GM23338 (cell line): ENCODE results near the gene PANK3. TPM values are rescaled to one million over a fixed set of nuclear protein-coding genes. Genes with fewer than 3 reads are reported as not detected.

Experiments used
- ATAC-seq: fragments of 200-7000 bp; cut with Tn5 transposase; 3 replicates; pipeline ENCODE4 v1.9.1; 2020
- DNase-seq: peaks from one replicate; pipeline ENCODE4 v3.0.0-alpha.2; 2015; ENCODE audit warnings: low spot score
- H2AFZ ChIP-seq: fragments of 200-600 bp; sonication (generic); 2 replicates; pipeline ENCODE4 v1.8.0; 2016; ENCODE audit warnings: antibody characterized with exemption, mild to moderate bottlenecking, moderate library complexity
- H3F3A ChIP-seq: fragments of 200-600 bp; sonication (generic); replicated peaks from 2 replicates; pipeline ENCODE4 v1.8.0; 2017; ENCODE audit warnings: antibody characterized with exemption, mixed run types, low read depth
- H3K27ac ChIP-seq: fragments of 200-600 bp; sonication (generic); 2 replicates; pipeline ENCODE4 v1.6.1; 2016; ENCODE audit warnings: low read depth
- H3K27me3 ChIP-seq: fragments of 200-600 bp; sonication (generic); 2 replicates; pipeline ENCODE4 v1.8.0; 2016; ENCODE audit warnings: mild to moderate bottlenecking, mixed run types, moderate library complexity; ENCODE audit not compliant: insufficient read depth
- H3K36me3 ChIP-seq: fragments of 200-600 bp; sonication (generic); 2 replicates; pipeline ENCODE4 v1.8.0; 2016; ENCODE audit warnings: mild to moderate bottlenecking; ENCODE audit not compliant: insufficient read depth
- H3K4me1 ChIP-seq: fragments of 200-600 bp; sonication (generic); 2 replicates; pipeline ENCODE4 v1.8.0; 2016; ENCODE audit warnings: mild to moderate bottlenecking, moderate library complexity; ENCODE audit not compliant: insufficient read depth
- H3K4me2 ChIP-seq: fragments of 200-600 bp; sonication (generic); 2 replicates; pipeline ENCODE4 v1.7.1; 2017; ENCODE audit warnings: mixed run types
- H3K4me3 ChIP-seq: fragments of 200-600 bp; sonication (generic); 2 replicates; pipeline ENCODE4 v1.6.1; 2016; ENCODE audit warnings: mixed run types
- H3K79me2 ChIP-seq: fragments of 200-600 bp; sonication (generic); replicated peaks from 2 replicates; pipeline ENCODE4 v1.8.0; 2017; ENCODE audit warnings: mild to moderate bottlenecking; ENCODE audit not compliant: insufficient read depth
- H3K9me2 ChIP-seq: fragments of 200-600 bp; sonication (generic); 2 replicates; pipeline ENCODE4 v1.8.0; 2017; ENCODE audit not compliant: insufficient read depth
- H4K20me1 ChIP-seq: fragments of 200-600 bp; sonication (generic); replicated peaks from 2 replicates; pipeline ENCODE4 v1.8.0; 2017; ENCODE audit warnings: mild to moderate bottlenecking; ENCODE audit not compliant: insufficient read depth
- H3K27ac Mint-ChIP-seq: 2 replicates; pipeline ENCODE4 v1.8.0; 2020; ENCODE audit warnings: inconsistent platforms, mild to moderate bottlenecking, moderate library complexity, mixed read lengths
- H3K27me3 Mint-ChIP-seq: 3 replicates; pipeline ENCODE4 v1.8.0; 2022; ENCODE audit warnings: low read depth, mild to moderate bottlenecking, moderate library complexity, mixed read lengths, inconsistent platforms; ENCODE audit not compliant: insufficient read depth, poor library complexity
- H3K36me3 Mint-ChIP-seq: 3 replicates; pipeline ENCODE4 v1.8.0; 2021; ENCODE audit warnings: low read depth, mild to moderate bottlenecking, inconsistent platforms, moderate library complexity, mixed read lengths
- H3K4me1 Mint-ChIP-seq: 3 replicates; pipeline ENCODE4 v1.8.0; 2020; ENCODE audit warnings: mild to moderate bottlenecking, inconsistent platforms, mixed read lengths
- H3K4me3 Mint-ChIP-seq: 3 replicates; pipeline ENCODE4 v1.8.0; 2021; ENCODE audit warnings: moderate library complexity, mild to moderate bottlenecking, inconsistent platforms, mixed read lengths
- H3K9me3 Mint-ChIP-seq: 3 replicates; pipeline ENCODE4 v1.8.0; 2020; ENCODE audit warnings: moderate library complexity, mild to moderate bottlenecking, inconsistent platforms, mixed read lengths
- CREB1 ChIP-seq: fragments of 250-450 bp; sonication (Bioruptor Pico); IDR thresholded peaks from 2 replicates; pipeline ENCODE4 v1.5.0; 2020; ENCODE audit warnings: low read depth, mild to moderate bottlenecking, moderate library complexity
- CTCF ChIP-seq, 2 experiments: fragments of 200-600 bp in 1 of 2; sonication (generic) in 1 of 2; conservative IDR thresholded peaks; 2 replicates each; pipeline versions ENCODE4 v1.5.1 to v1.6.1; 2016 to 2017; ENCODE audit warnings: antibody characterized with exemption in 2 of 2, low read depth in 2 of 2, mild to moderate bottlenecking in 2 of 2, moderate library complexity in 1 of 2
- ETS1 ChIP-seq: IDR thresholded peaks from 2 replicates; pipeline ENCODE4 v1.6.1; 2016; ENCODE audit warnings: antibody characterized with exemption
- EZH2 ChIP-seq: fragments of 200-600 bp; sonication (generic); IDR thresholded peaks from one replicate; pipeline ENCODE4 v1.8.0; 2017; ENCODE audit warnings: antibody characterized with exemption, mild to moderate bottlenecking, low read depth; ENCODE audit not compliant: unreplicated experiment
- EZH2phosphoT487 ChIP-seq: fragments of 200-600 bp; sonication (generic); IDR thresholded peaks from one replicate; pipeline ENCODE4 v1.8.1; 2018; ENCODE audit warnings: antibody characterized with exemption; ENCODE audit not compliant: unreplicated experiment
- JUNB ChIP-seq: IDR thresholded peaks from one replicate; pipeline ENCODE4 v1.6.1; 2016; ENCODE audit warnings: antibody characterized with exemption; ENCODE audit not compliant: unreplicated experiment
- NANOG ChIP-seq: IDR thresholded peaks from 2 replicates; pipeline ENCODE4 v1.6.1; 2016; ENCODE audit warnings: antibody characterized with exemption, borderline replicate concordance
- POLR2AphosphoS5 ChIP-seq: IDR thresholded peaks from 2 replicates; pipeline ENCODE4 v1.6.1; 2016; ENCODE audit warnings: antibody characterized with exemption, low read depth
- REST ChIP-seq: IDR thresholded peaks from one replicate; pipeline ENCODE4 v1.6.1; 2018; ENCODE audit warnings: antibody characterized with exemption; ENCODE audit not compliant: unreplicated experiment
- STAT1 ChIP-seq: IDR thresholded peaks from one replicate; pipeline ENCODE4 v1.6.1; 2016; ENCODE audit warnings: antibody characterized with exemption; ENCODE audit not compliant: unreplicated experiment
- ZNF114 ChIP-seq: fragments of 250-450 bp; sonication (Bioruptor Pico); IDR thresholded peaks from 2 replicates; pipeline ENCODE4 v1.5.0; 2020; ENCODE audit warnings: mild to moderate bottlenecking, moderate library complexity
- ZNF331 ChIP-seq: fragments of 250-450 bp; sonication (Bioruptor Pico); IDR thresholded peaks from 2 replicates; pipeline ENCODE4 v1.5.0; 2020; ENCODE audit warnings: low read depth, mild to moderate bottlenecking, moderate library complexity
- ZNF462 ChIP-seq: fragments of 250-450 bp; sonication (Bioruptor Pico); IDR thresholded peaks from 2 replicates; pipeline ENCODE4 v1.5.0; 2020; ENCODE audit warnings: mild to moderate bottlenecking, moderate library complexity
- polyA plus RNA-seq: library from polyadenylated mRNA; unstranded; fragments of >200 nt; fragmentation: Nextera tagmentation; extraction: Ambion mirVana; gene quantifications from 2 replicates; pipeline ENCODE4 v1.2.1, GENCODE V29; 2016
- total RNA-seq: library from RNA; depleted of rRNA; stranded (reverse); fragments of >200 nt; shearing (Covaris generic); gene quantifications from 2 replicates; pipeline ENCODE4 v1.2.3, GENCODE V29; 2014

The PANK3 gene
- total and polyA plus RNA-seq, 2 experiments from 2014 or later, result 17.0 to 91.6 TPM

- Histone ChIP-seq H3K4me1 (no peaks in the 10 kb centered on the region), H3K4me2 (no peak overlapping the region), H3K4me3 (no peak overlapping the region), H3F3A (no peaks in the 10 kb centered on the region), H3K27me3 (no peaks in the 10 kb centered on the region), H3K79me2 (no peaks in the 10 kb centered on the region), H4K20me1 (no peaks in the 10 kb centered on the region), H3K9me2 (no peaks in the 10 kb centered on the region), H2AFZ (no peak overlapping the region), H3K36me3 (no peaks in the 10 kb centered on the region), H3K27ac (no peak overlapping the region)
- H3K27me3 Mint-ChIP-seq, result peaks cover 2% of the 10 kb centered on the region
- no peak for TF ChIP-seq EZH2
- no peak for TF ChIP-seq ETS1
- TF ChIP-seq EZH2phosphoT487, result no peak
- no peak for TF ChIP-seq ZNF114 (CRISPR knock-in tag)
- no peak for TF ChIP-seq ZNF331 (CRISPR knock-in tag)
- TF ChIP-seq CREB1 (CRISPR knock-in tag), result no peak
- TF ChIP-seq STAT1, result no peak
- no peak for TF ChIP-seq ZNF462 (CRISPR knock-in tag)
- TF ChIP-seq CTCF (conservative IDR thresholded peaks at IDR 0.05; ENCODE audit: low read depth in 2 of 2), result no peak
- no peak for TF ChIP-seq REST
- no peak for TF ChIP-seq JUNB
- TF ChIP-seq NANOG, result no peak
- TF ChIP-seq POLR2AphosphoS5, result no peak
- H3K27ac Mint-ChIP-seq, result no peak overlapping the region
- H3K9me3 Mint-ChIP-seq, result no peaks in the 10 kb centered on the region
- no peak overlapping the region for H3K4me3 Mint-ChIP-seq
- H3K36me3 Mint-ChIP-seq, result no peaks in the 10 kb centered on the region
- no peaks in the 10 kb centered on the region for H3K4me1 Mint-ChIP-seq
- DNase-seq (no peak), ATAC-seq (no peak)
Measured at GRCh38 chr5:168608821-168609220, 29.7 kb upstream of the PANK3 start.
